Spinal cord (tissue), 10 donors: ENCODE results near the gene SLC6A8. TPM values are rescaled to one million over a fixed set of nuclear protein-coding genes. Genes with fewer than 3 reads are reported as not detected.

Source experiments
- DNase-seq, 6 donors: peaks; one replicate each; pipeline versions ENCODE4 v3.0.0 to v3.0.0-alpha.2; 2013 to 2015; ENCODE audit warnings: low spot score in 6 of 6, low read depth in 4 of 6
- H3K27ac ChIP-seq: one replicate; pipeline ENCODE4 v1.5.1; 2013; ENCODE audit warnings: low read depth, low read length, control low read depth
- H3K27me3 ChIP-seq: one replicate; pipeline ENCODE4 v1.6.1; 2013; ENCODE audit warnings: low read length; ENCODE audit not compliant: control insufficient read depth, insufficient read depth
- H3K36me3 ChIP-seq: one replicate; pipeline ENCODE4 v1.6.1; 2013; ENCODE audit warnings: low read length; ENCODE audit not compliant: control insufficient read depth, insufficient read depth
- H3K4me1 ChIP-seq: one replicate; pipeline ENCODE4 v1.6.1; 2013; ENCODE audit warnings: low read length; ENCODE audit not compliant: control insufficient read depth, insufficient read depth
- H3K4me3 ChIP-seq: one replicate; pipeline ENCODE4 v1.5.1; 2013; ENCODE audit warnings: low read depth, low read length, control low read depth
- H3K9me3 ChIP-seq: one replicate; pipeline ENCODE4 v1.6.1; 2013; ENCODE audit warnings: low read length; ENCODE audit not compliant: control insufficient read depth, insufficient read depth
- WGBS: methylation state at CpG from one replicate; pipeline ENCODE4 v1.1.5; 2013; ENCODE audit warnings: missing lambda C conversion rate; ENCODE audit not compliant: insufficient coverage; 5-methylcytosine and 5-hydroxymethylcytosine counted together
- long read RNA-seq, 4 donors: transcript quantifications; one replicate each; lab custom pipeline, GENCODE V29; 2026
- polyA plus RNA-seq, 2 donors: library from polyadenylated mRNA; unstranded; fragments of 120-200 nt; gene quantifications; one replicate each; pipeline ENCODE4 v1.2.1, GENCODE V29; 2013; ENCODE audit not compliant: insufficient read length in 2 of 2
- total RNA-seq, 2 donors: library from RNA; depleted of rRNA in 1 of 2; stranded (reverse); fragments of 120-200 nt in 1 of 2; fragments of >200 nt in 1 of 2; gene quantifications; one replicate each; pipeline versions ENCODE4 v1.2.3 to v1.2.4, GENCODE V29; 2013 to 2014
- donor health status: healthy.

Gene SLC6A8
- 10 to 100 TPM; 22.3 to 22.5 TPM for total RNA-seq
- 10 to 100 TPM; 72.5 to 77.0 TPM for polyA plus RNA-seq
- long read RNA-seq, donor 1, transcript SLC6A8-201 (13 exons, 3,763 nt): major isoform, 9 of 30 reads
- long read RNA-seq, donor 1, partial matches to known transcripts: 20 of 30 reads
- long read RNA-seq, donor 1, other reads (novel, unspliced or antisense): 0 of 30 reads
- long read RNA-seq, donor 2, partial matches to known transcripts: 0 of 2 reads
- long read RNA-seq, donor 2, other reads (novel, unspliced or antisense): 0 of 2 reads
- long read RNA-seq, donor 3, partial matches to known transcripts: 12 of 54 reads
- long read RNA-seq, donor 3, other reads (novel, unspliced or antisense): 38 of 54 reads
- long read RNA-seq, donor 4, partial matches to known transcripts: 0 of 1 reads
- long read RNA-seq, donor 4, other reads (novel, unspliced or antisense): 0 of 1 reads

- peak in 3 of 6 donors; percentile 44 to 87 (median 85) for DNase-seq
- Histone ChIP-seq H3K36me3 (peaks cover 29% of the 10 kb centered on the region), H3K9me3 (no peaks in the 10 kb centered on the region), H3K4me3 (peak within 1 kb of the TSS; percentile 29), H3K4me1 (peaks cover 50% of the 10 kb centered on the region), H3K27ac (peak within 1 kb of the TSS; percentile 84), H3K27me3 (no peaks in the 10 kb centered on the region)
- 20% methylated on average over 44 of the region's 66 CpGs for WGBS
These were observed at the start of gene SLC6A8 for GRCh38 chrX:153687121-153688039. SLC6A8 (plus strand) TSS chrX:153687926; CDS start chrX:153688575, 649 bp downstream.

GRCh38 chrX:153638041-153638371, 49.7 kb upstream of the SLC6A8 start:
- Histone ChIP-seq H3K9me3 (peaks cover 3% of the 10 kb centered on the region), H3K27me3 (peaks cover 8% of the 10 kb centered on the region), H3K27ac (no peak overlapping the region), H3K4me1 (peaks cover 12% of the 10 kb centered on the region), H3K4me3 (no peak overlapping the region), H3K36me3 (no peaks in the 10 kb centered on the region)
- DNase-seq: no peak
- 71% methylated on average over 6 of the region's 6 CpGs for WGBS

- H3K4me3 ChIP-seq: no peak overlapping the region
- peaks cover 3% of the 10 kb centered on the region for H3K9me3 ChIP-seq
- H3K27ac ChIP-seq: no peak overlapping the region
- DNase-seq: no peak
- H3K36me3 ChIP-seq: no peaks in the 10 kb centered on the region
- peaks cover 14% of the 10 kb centered on the region for H3K27me3 ChIP-seq
- WGBS: 78% methylated on average over 17 of the region's 20 CpGs
- H3K4me1 ChIP-seq: peaks cover 18% of the 10 kb centered on the region
These were observed 49.1 kb upstream of the SLC6A8 start for GRCh38 chrX:153638436-153639176.

- DNase-seq: no peak
- 75% methylated on average over 27 of the region's 28 CpGs for WGBS
These were observed 48.3 kb upstream of the SLC6A8 start for GRCh38 chrX:153639177-153640044.

GRCh38 chrX:153640045-153640686, 47.6 kb upstream of the SLC6A8 start:
- Histone ChIP-seq H3K27me3 (peaks cover 25% of the 10 kb centered on the region), H3K9me3 (peaks cover 3% of the 10 kb centered on the region)
- no peak for DNase-seq

More at GRCh38 chrX:153639177-153640044, 48.3 kb upstream of the SLC6A8 start:
- no peak overlapping the region for H3K4me3 ChIP-seq
- peaks cover 18% of the 10 kb centered on the region for H3K27me3 ChIP-seq
- H3K4me1 ChIP-seq: peaks cover 24% of the 10 kb centered on the region
- no peak overlapping the region for H3K27ac ChIP-seq
- no peaks in the 10 kb centered on the region for H3K36me3 ChIP-seq
- H3K9me3 ChIP-seq: peaks cover 3% of the 10 kb centered on the region

GRCh38 chrX:153640736-153641575, 46.8 kb upstream of the SLC6A8 start:
- Histone ChIP-seq H3K36me3 (no peaks in the 10 kb centered on the region), H3K4me1 (peaks cover 32% of the 10 kb centered on the region), H3K27me3 (peaks cover 32% of the 10 kb centered on the region), H3K27ac (no peak overlapping the region), H3K4me3 (no peak overlapping the region), H3K9me3 (peaks cover 3% of the 10 kb centered on the region)
- no peak for DNase-seq
- WGBS: 58% methylated on average over 26 of the region's 26 CpGs

More at GRCh38 chrX:153640045-153640686, 47.6 kb upstream of the SLC6A8 start:
- Histone ChIP-seq H3K4me3 (no peak overlapping the region), H3K36me3 (no peaks in the 10 kb centered on the region), H3K4me1 (peaks cover 31% of the 10 kb centered on the region), H3K27ac (no peak overlapping the region)
- WGBS: 76% methylated on average over 18 of the region's 23 CpGs

- Histone ChIP-seq H3K36me3 (no peaks in the 10 kb centered on the region), H3K27me3 (peaks cover 39% of the 10 kb centered on the region), H3K4me1 (peaks cover 35% of the 10 kb centered on the region), H3K4me3 (no peak overlapping the region), H3K27ac (no peak overlapping the region), H3K9me3 (peaks cover 3% of the 10 kb centered on the region)
- DNase-seq: no peak
- WGBS: 39% methylated on average over 2 of the region's 8 CpGs
These were observed 46.1 kb upstream of the SLC6A8 start for GRCh38 chrX:153641627-153642026.
